ENCODE results near the gene SPTB.

- TF ChIP-seq POLR2A (IDR thresholded peaks at IDR 0.05) (no peak), CTCF (IDR thresholded peaks at IDR 0.05) (peak in 1 of 7 experiments; percentile 5), EP300 (IDR thresholded peaks at IDR 0.05) (no peak)
These were observed 118.2 kb downstream of the SPTB start for GRCh38 chr14:64761441-64762043.
